OCI-LY1 (cell line): ENCODE measurements around the gene P2RY8.

Experiments used
- CTCF ChIP-seq: fragments of 200-600 bp; sonication (generic), shearing (Covaris generic); IDR thresholded peaks from 2 replicates; pipeline ENCODE4 v1.5.1; 2017; ENCODE audit warnings: mild to moderate bottlenecking, antibody characterized with exemption, low read length, moderate library complexity, mixed read lengths
- EZH2 ChIP-seq: fragments of 200-600 bp; sonication (generic), shearing (Covaris generic); IDR thresholded peaks from 2 replicates; pipeline ENCODE4 v1.8.0; 2017; ENCODE audit warnings: borderline replicate concordance, mixed run types, mild to moderate bottlenecking, antibody characterized with exemption, low read length, moderate library complexity, mixed read lengths

GRCh38 chrX:1578511-1579173 is 41.7 kb upstream of the P2RY8 start:
- TF ChIP-seq CTCF, result no peak
- no peak for TF ChIP-seq EZH2
